GM23338 (cell line): Measurements from ENCODE around the gene TLCD4. TPM values are rescaled to one million over a fixed set of nuclear protein-coding genes. Genes with fewer than 3 reads are reported as not detected.

ENCODE experiments used
- ATAC-seq: fragments of 200-7000 bp; cut with Tn5 transposase; 3 replicates; pipeline ENCODE4 v1.9.1; 2020
- DNase-seq: peaks from one replicate; pipeline ENCODE4 v3.0.0-alpha.2; 2015; ENCODE audit warnings: low spot score
- H2AFZ ChIP-seq: fragments of 200-600 bp; sonication (generic); 2 replicates; pipeline ENCODE4 v1.8.0; 2016; ENCODE audit warnings: antibody characterized with exemption, mild to moderate bottlenecking, moderate library complexity
- H3F3A ChIP-seq: fragments of 200-600 bp; sonication (generic); replicated peaks from 2 replicates; pipeline ENCODE4 v1.8.0; 2017; ENCODE audit warnings: antibody characterized with exemption, mixed run types, low read depth
- H3K27ac ChIP-seq: fragments of 200-600 bp; sonication (generic); 2 replicates; pipeline ENCODE4 v1.6.1; 2016; ENCODE audit warnings: low read depth
- H3K27me3 ChIP-seq: fragments of 200-600 bp; sonication (generic); 2 replicates; pipeline ENCODE4 v1.8.0; 2016; ENCODE audit warnings: mild to moderate bottlenecking, mixed run types, moderate library complexity; ENCODE audit not compliant: insufficient read depth
- H3K36me3 ChIP-seq: fragments of 200-600 bp; sonication (generic); 2 replicates; pipeline ENCODE4 v1.8.0; 2016; ENCODE audit warnings: mild to moderate bottlenecking; ENCODE audit not compliant: insufficient read depth
- H3K4me1 ChIP-seq: fragments of 200-600 bp; sonication (generic); 2 replicates; pipeline ENCODE4 v1.8.0; 2016; ENCODE audit warnings: mild to moderate bottlenecking, moderate library complexity; ENCODE audit not compliant: insufficient read depth
- H3K4me2 ChIP-seq: fragments of 200-600 bp; sonication (generic); 2 replicates; pipeline ENCODE4 v1.7.1; 2017; ENCODE audit warnings: mixed run types
- H3K4me3 ChIP-seq: fragments of 200-600 bp; sonication (generic); 2 replicates; pipeline ENCODE4 v1.6.1; 2016; ENCODE audit warnings: mixed run types
- H3K79me2 ChIP-seq: fragments of 200-600 bp; sonication (generic); replicated peaks from 2 replicates; pipeline ENCODE4 v1.8.0; 2017; ENCODE audit warnings: mild to moderate bottlenecking; ENCODE audit not compliant: insufficient read depth
- H3K9me2 ChIP-seq: fragments of 200-600 bp; sonication (generic); 2 replicates; pipeline ENCODE4 v1.8.0; 2017; ENCODE audit not compliant: insufficient read depth
- H4K20me1 ChIP-seq: fragments of 200-600 bp; sonication (generic); replicated peaks from 2 replicates; pipeline ENCODE4 v1.8.0; 2017; ENCODE audit warnings: mild to moderate bottlenecking; ENCODE audit not compliant: insufficient read depth
- H3K27ac Mint-ChIP-seq: 2 replicates; pipeline ENCODE4 v1.8.0; 2020; ENCODE audit warnings: inconsistent platforms, mild to moderate bottlenecking, moderate library complexity, mixed read lengths
- H3K27me3 Mint-ChIP-seq: 3 replicates; pipeline ENCODE4 v1.8.0; 2022; ENCODE audit warnings: low read depth, mild to moderate bottlenecking, moderate library complexity, mixed read lengths, inconsistent platforms; ENCODE audit not compliant: insufficient read depth, poor library complexity
- H3K36me3 Mint-ChIP-seq: 3 replicates; pipeline ENCODE4 v1.8.0; 2021; ENCODE audit warnings: low read depth, mild to moderate bottlenecking, inconsistent platforms, moderate library complexity, mixed read lengths
- H3K4me1 Mint-ChIP-seq: 3 replicates; pipeline ENCODE4 v1.8.0; 2020; ENCODE audit warnings: mild to moderate bottlenecking, inconsistent platforms, mixed read lengths
- H3K4me3 Mint-ChIP-seq: 3 replicates; pipeline ENCODE4 v1.8.0; 2021; ENCODE audit warnings: moderate library complexity, mild to moderate bottlenecking, inconsistent platforms, mixed read lengths
- H3K9me3 Mint-ChIP-seq: 3 replicates; pipeline ENCODE4 v1.8.0; 2020; ENCODE audit warnings: moderate library complexity, mild to moderate bottlenecking, inconsistent platforms, mixed read lengths
- CREB1 ChIP-seq: fragments of 250-450 bp; sonication (Bioruptor Pico); IDR thresholded peaks from 2 replicates; pipeline ENCODE4 v1.5.0; 2020; ENCODE audit warnings: low read depth, mild to moderate bottlenecking, moderate library complexity
- CTCF ChIP-seq, 2 experiments: fragments of 200-600 bp in 1 of 2; sonication (generic) in 1 of 2; conservative IDR thresholded peaks; 2 replicates each; pipeline versions ENCODE4 v1.5.1 to v1.6.1; 2016 to 2017; ENCODE audit warnings: antibody characterized with exemption in 2 of 2, low read depth in 2 of 2, mild to moderate bottlenecking in 2 of 2, moderate library complexity in 1 of 2
- ETS1 ChIP-seq: IDR thresholded peaks from 2 replicates; pipeline ENCODE4 v1.6.1; 2016; ENCODE audit warnings: antibody characterized with exemption
- EZH2 ChIP-seq: fragments of 200-600 bp; sonication (generic); IDR thresholded peaks from one replicate; pipeline ENCODE4 v1.8.0; 2017; ENCODE audit warnings: antibody characterized with exemption, mild to moderate bottlenecking, low read depth; ENCODE audit not compliant: unreplicated experiment
- EZH2phosphoT487 ChIP-seq: fragments of 200-600 bp; sonication (generic); IDR thresholded peaks from one replicate; pipeline ENCODE4 v1.8.1; 2018; ENCODE audit warnings: antibody characterized with exemption; ENCODE audit not compliant: unreplicated experiment
- JUNB ChIP-seq: IDR thresholded peaks from one replicate; pipeline ENCODE4 v1.6.1; 2016; ENCODE audit warnings: antibody characterized with exemption; ENCODE audit not compliant: unreplicated experiment
- NANOG ChIP-seq: IDR thresholded peaks from 2 replicates; pipeline ENCODE4 v1.6.1; 2016; ENCODE audit warnings: antibody characterized with exemption, borderline replicate concordance
- POLR2AphosphoS5 ChIP-seq: IDR thresholded peaks from 2 replicates; pipeline ENCODE4 v1.6.1; 2016; ENCODE audit warnings: antibody characterized with exemption, low read depth
- REST ChIP-seq: IDR thresholded peaks from one replicate; pipeline ENCODE4 v1.6.1; 2018; ENCODE audit warnings: antibody characterized with exemption; ENCODE audit not compliant: unreplicated experiment
- STAT1 ChIP-seq: IDR thresholded peaks from one replicate; pipeline ENCODE4 v1.6.1; 2016; ENCODE audit warnings: antibody characterized with exemption; ENCODE audit not compliant: unreplicated experiment
- ZNF114 ChIP-seq: fragments of 250-450 bp; sonication (Bioruptor Pico); IDR thresholded peaks from 2 replicates; pipeline ENCODE4 v1.5.0; 2020; ENCODE audit warnings: mild to moderate bottlenecking, moderate library complexity
- ZNF331 ChIP-seq: fragments of 250-450 bp; sonication (Bioruptor Pico); IDR thresholded peaks from 2 replicates; pipeline ENCODE4 v1.5.0; 2020; ENCODE audit warnings: low read depth, mild to moderate bottlenecking, moderate library complexity
- ZNF462 ChIP-seq: fragments of 250-450 bp; sonication (Bioruptor Pico); IDR thresholded peaks from 2 replicates; pipeline ENCODE4 v1.5.0; 2020; ENCODE audit warnings: mild to moderate bottlenecking, moderate library complexity
- polyA plus RNA-seq: library from polyadenylated mRNA; unstranded; fragments of >200 nt; fragmentation: Nextera tagmentation; extraction: Ambion mirVana; gene quantifications from 2 replicates; pipeline ENCODE4 v1.2.1, GENCODE V29; 2016
- total RNA-seq: library from RNA; depleted of rRNA; stranded (reverse); fragments of >200 nt; shearing (Covaris generic); gene quantifications from 2 replicates; pipeline ENCODE4 v1.2.3, GENCODE V29; 2014

The TLCD4 gene
- total and polyA plus RNA-seq, 2 experiments from 2014 or later = 3.5 to 4.2 TPM

GRCh38 chr1:95126846-95127245, 9.7 kb downstream of the TLCD4 start:
- Mint-ChIP-seq H3K4me1 (no peaks in the 10 kb centered on the region; the same call in 1 of the 3 replicates), H3K4me3 (no peak overlapping the region), H3K9me3 (no peaks in the 10 kb centered on the region), H3K27ac (no peak overlapping the region), H3K36me3 (no peaks in the 10 kb centered on the region), H3K27me3 (peaks cover 3% of the 10 kb centered on the region)
- H3K4me3 ChIP-seq = no peak overlapping the region
- DNase-seq (no peak), ATAC-seq (no peak)
- H3K27ac ChIP-seq = no peak overlapping the region
- no peak overlapping the region for H2AFZ ChIP-seq
- H4K20me1 ChIP-seq = no peaks in the 10 kb centered on the region
- no peak overlapping the region for H3K4me2 ChIP-seq
- TF ChIP-seq CTCF (conservative IDR thresholded peaks at IDR 0.05; ENCODE audit: low read depth in 2 of 2) = no peak
- no peak for TF ChIP-seq NANOG
- no peak for TF ChIP-seq STAT1
- no peak for TF ChIP-seq REST
- TF ChIP-seq ZNF331 (CRISPR knock-in tag) = no peak
- no peak for TF ChIP-seq ETS1
- TF ChIP-seq ZNF114 (CRISPR knock-in tag) = no peak
- no peak for TF ChIP-seq POLR2AphosphoS5
- no peak for TF ChIP-seq EZH2
- TF ChIP-seq ZNF462 (CRISPR knock-in tag) = no peak
- no peak for TF ChIP-seq EZH2phosphoT487
- no peak for TF ChIP-seq JUNB
- TF ChIP-seq CREB1 (CRISPR knock-in tag) = no peak
- H3K36me3 ChIP-seq = no peaks in the 10 kb centered on the region
- H3K79me2 ChIP-seq = no peaks in the 10 kb centered on the region
- H3K27me3 ChIP-seq = no peaks in the 10 kb centered on the region
- no peaks in the 10 kb centered on the region for H3K4me1 ChIP-seq
- H3K9me2 ChIP-seq = peaks cover 6% of the 10 kb centered on the region
- no peaks in the 10 kb centered on the region for H3F3A ChIP-seq
